HL-60 (cell line): ENCODE measurements around the gene CAV1.
"Not testable (repeated sequence)": the region's sequence is repeated elsewhere in the genome, so short reads cannot be mapped to it uniquely, and the experiment has no call there.

Experiments
- DNase-seq, 2 experiments: peaks; one replicate each; pipeline ENCODE4 v3.0.0-alpha.2; 2010 to 2020; ENCODE audit warnings: low read depth in 1 of 2, low spot score in 1 of 2
- H3K27ac ChIP-seq: fragments of 250-450 bp; sonication (Bioruptor Pico); replicated peaks from 2 replicates; pipeline ENCODE4 v1.5.1; 2020; ENCODE audit warnings: mild to moderate bottlenecking, moderate library complexity
- H3K27me3 ChIP-seq: fragments of 250-450 bp; sonication (Bioruptor Pico); 2 replicates; pipeline ENCODE4 v1.5.1; 2021; ENCODE audit warnings: mild to moderate bottlenecking, moderate library complexity; ENCODE audit not compliant: insufficient read depth, poor library complexity, severe bottlenecking
- H3K4me3 ChIP-seq: replicated peaks from 2 replicates; pipeline ENCODE4 v1.5.1; 2011; ENCODE audit warnings: mild to moderate bottlenecking, control low read depth, low read length; ENCODE audit not compliant: insufficient read depth
- GABPA ChIP-seq: IDR thresholded peaks from 2 replicates; pipeline ENCODE4 v1.6.1; 2012; ENCODE audit warnings: low read depth
- POLR2AphosphoS5 ChIP-seq: IDR thresholded peaks from 2 replicates; pipeline ENCODE4 v1.6.1; 2012; ENCODE audit warnings: low read depth
- REST ChIP-seq: IDR thresholded peaks from 2 replicates; pipeline ENCODE4 v1.6.1; 2012; ENCODE audit warnings: low read depth; ENCODE audit not compliant: insufficient replicate concordance
- SPI1 ChIP-seq: IDR thresholded peaks from 2 replicates; pipeline ENCODE4 v1.6.1; 2012; ENCODE audit warnings: low read depth, mild to moderate bottlenecking, borderline replicate concordance
- TF ChIP-seq, protein P1 (sequence below): IDR thresholded peaks from one replicate; pipeline ENCODE4 v1.5.1; 2011; ENCODE audit warnings: low read length, control low read depth, inconsistent platforms; ENCODE audit not compliant: insufficient read depth

The CAV1 gene

GRCh38 chr7:116584721-116585120, 59.9 kb downstream of the CAV1 start:
- TF ChIP-seq REST (no peak), GABPA (no peak), SPI1 (no peak), POLR2AphosphoS5 (no peak)
- TF ChIP-seq, protein P1, sequence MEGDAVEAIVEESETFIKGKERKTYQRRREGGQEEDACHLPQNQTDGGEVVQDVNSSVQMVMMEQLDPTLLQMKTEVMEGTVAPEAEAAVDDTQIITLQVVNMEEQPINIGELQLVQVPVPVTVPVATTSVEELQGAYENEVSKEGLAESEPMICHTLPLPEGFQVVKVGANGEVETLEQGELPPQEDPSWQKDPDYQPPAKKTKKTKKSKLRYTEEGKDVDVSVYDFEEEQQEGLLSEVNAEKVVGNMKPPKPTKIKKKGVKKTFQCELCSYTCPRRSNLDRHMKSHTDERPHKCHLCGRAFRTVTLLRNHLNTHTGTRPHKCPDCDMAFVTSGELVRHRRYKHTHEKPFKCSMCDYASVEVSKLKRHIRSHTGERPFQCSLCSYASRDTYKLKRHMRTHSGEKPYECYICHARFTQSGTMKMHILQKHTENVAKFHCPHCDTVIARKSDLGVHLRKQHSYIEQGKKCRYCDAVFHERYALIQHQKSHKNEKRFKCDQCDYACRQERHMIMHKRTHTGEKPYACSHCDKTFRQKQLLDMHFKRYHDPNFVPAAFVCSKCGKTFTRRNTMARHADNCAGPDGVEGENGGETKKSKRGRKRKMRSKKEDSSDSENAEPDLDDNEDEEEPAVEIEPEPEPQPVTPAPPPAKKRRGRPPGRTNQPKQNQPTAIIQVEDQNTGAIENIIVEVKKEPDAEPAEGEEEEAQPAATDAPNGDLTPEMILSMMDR: no peak
- no peaks in the 10 kb centered on the region for H3K27me3 ChIP-seq
- H3K27ac ChIP-seq: no peak overlapping the region
- no peak for DNase-seq
- H3K4me3 ChIP-seq: no peak overlapping the region

DNA sequence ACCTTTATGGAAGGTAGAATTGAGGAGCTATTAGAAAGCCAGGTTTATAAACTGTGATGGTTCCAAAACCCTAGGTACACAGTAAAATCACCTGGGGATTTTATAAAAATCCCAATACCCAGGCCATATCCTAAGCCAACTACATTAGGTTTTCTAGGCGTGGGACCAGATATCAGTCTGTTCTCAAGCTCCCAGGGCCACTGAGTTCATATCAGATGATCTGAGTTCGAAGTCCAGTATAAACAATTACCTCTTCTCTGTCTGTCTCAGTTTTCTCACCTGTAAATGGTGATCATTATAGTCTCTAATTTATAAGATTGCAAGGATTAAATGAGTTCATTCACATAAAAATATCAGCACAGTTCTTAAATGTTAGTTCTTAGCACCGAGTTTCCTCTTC, 60.6 kb downstream of the CAV1 start:
- TF ChIP-seq, protein P1: no peak
- no peak for TF ChIP-seq POLR2AphosphoS5
- no peak for TF ChIP-seq GABPA
- TF ChIP-seq REST: no peak
- TF ChIP-seq SPI1: no peak
- no peak overlapping the region for H3K27ac ChIP-seq
- H3K4me3 ChIP-seq: no peak overlapping the region
- H3K27me3 ChIP-seq: no peaks in the 10 kb centered on the region
- no peak for DNase-seq

DNA sequence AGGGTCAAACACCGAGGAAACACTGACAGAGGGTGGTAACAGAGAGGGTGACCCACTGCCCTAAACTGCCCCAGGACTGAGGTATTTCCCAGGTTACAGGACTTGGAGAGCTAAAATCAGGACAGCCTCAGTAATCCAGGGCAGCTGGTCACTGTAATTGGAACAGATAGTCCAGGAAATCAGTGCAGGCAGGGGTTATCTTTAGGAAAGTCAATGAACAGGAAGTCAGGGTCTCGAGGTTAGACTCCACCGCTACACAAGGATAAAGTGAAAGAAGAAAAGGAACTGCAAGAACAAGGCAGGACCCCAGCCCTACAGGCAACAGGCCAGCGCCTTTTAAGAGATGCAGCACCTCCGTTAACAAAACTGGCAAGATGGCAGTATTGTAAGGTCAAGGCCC, 61.1 kb downstream of the CAV1 start:
- Histone ChIP-seq H3K4me3 (no peak overlapping the region), H3K27ac (no peak overlapping the region)

DNA sequence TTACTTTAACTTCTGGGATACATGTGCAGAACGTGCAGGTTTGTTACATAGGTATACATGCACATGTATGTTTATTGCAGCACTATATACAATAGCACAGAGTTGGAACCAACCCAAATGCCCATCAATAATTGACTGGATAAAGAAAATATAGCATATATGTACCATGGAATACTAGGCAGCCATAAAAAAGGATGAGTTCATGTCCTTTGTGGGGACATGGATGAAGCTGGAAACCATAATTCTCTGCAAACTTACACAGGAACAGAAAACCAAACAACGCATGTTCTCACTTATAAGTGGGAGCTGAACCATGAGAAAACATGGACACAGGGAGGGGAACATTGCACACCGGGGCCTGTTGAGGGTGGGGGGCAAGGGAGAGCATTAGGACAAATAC, 62.4 kb downstream of the CAV1 start:
- H3K27ac ChIP-seq, DNase-seq, H3K27me3 ChIP-seq, H3K4me3 ChIP-seq: not testable (repeated sequence)

More for the DNA sequence above, 61.1 kb downstream of the CAV1 start:
- DNase-seq: no peak
- H3K27me3 ChIP-seq: no peaks in the 10 kb centered on the region
- TF ChIP-seq REST (no peak), POLR2AphosphoS5 (no peak), GABPA (no peak), SPI1 (no peak)
- TF ChIP-seq, protein P1: no peak
